ENCODE results near the gene PHF21A.

Gene PHF21A
- 12.5 to 88.0 (median 36.0) reads per million in 3 experiments for total RNA-seq

GRCh38 chr11:46121301-46121723 lies at the start of gene PHF21A:
Gene PHF21A (minus strand): TSS chr11:46121454. CDS start chr11:46084219, 37,235 bp downstream.
- DNase-seq = peak; percentile 88

- DNase-seq = no peak
These were observed 49.5 kb upstream of the PHF21A start for GRCh38 chr11:46170797-46171196.

GRCh38 chr11:46162700-46163099 lies 41.4 kb upstream of the PHF21A start:
- DNase-seq = no peak

GRCh38 chr11:46161201-46161600 lies 39.9 kb upstream of the PHF21A start:
- DNase-seq = no peak

- DNase-seq = no peak
These were observed 38.8 kb upstream of the PHF21A start for GRCh38 chr11:46160100-46160499.

GRCh38 chr11:46159680-46160079 lies 38.4 kb upstream of the PHF21A start:
- no peak for DNase-seq

GRCh38 chr11:46149826-46150225 lies 28.6 kb upstream of the PHF21A start:
- no peak for DNase-seq

GRCh38 chr11:46149342-46149741 lies 28.1 kb upstream of the PHF21A start:
- DNase-seq = no peak

GRCh38 chr11:46144741-46145140 lies 23.5 kb upstream of the PHF21A start:
- no peak for DNase-seq

- DNase-seq = no peak
These were observed 22.0 kb upstream of the PHF21A start for GRCh38 chr11:46143049-46143806.

GRCh38 chr11:46142561-46142960 lies 21.3 kb upstream of the PHF21A start:
- DNase-seq = no peak

GRCh38 chr11:46141597-46141996 lies 20.3 kb upstream of the PHF21A start:
- no peak for DNase-seq

- no peak for DNase-seq
These were observed 13.3 kb upstream of the PHF21A start for GRCh38 chr11:46134540-46134939.

GRCh38 chr11:46134061-46134460 lies 12.8 kb upstream of the PHF21A start:
- DNase-seq = no peak

- no peak for DNase-seq
These were observed 11.9 kb upstream of the PHF21A start for GRCh38 chr11:46133119-46133518.

- DNase-seq = no peak
These were observed 9.2 kb upstream of the PHF21A start for GRCh38 chr11:46130286-46130940.

GRCh38 chr11:46129133-46129532 lies 7.9 kb upstream of the PHF21A start:
- DNase-seq = no peak

GRCh38 chr11:46127150-46127638 lies 5.9 kb upstream of the PHF21A start:
- DNase-seq = peak; percentile 73

GRCh38 chr11:46125284-46125683 lies 4.0 kb upstream of the PHF21A start:
- no peak for DNase-seq

- DNase-seq = no peak
These were observed 1.9 kb upstream of the PHF21A start for GRCh38 chr11:46122945-46123715.

GRCh38 chr11:46121724-46122477 lies 647 bp upstream of the PHF21A start:
- DNase-seq = peak; percentile 82

All from central memory CD4-positive, alpha-beta T cell (primary cell).